GM12891 (cell line): ENCODE data around the gene THAP3.

Experiments used
- POLR2A ChIP-seq: IDR thresholded peaks from 2 replicates; pipeline ENCODE4 v1.6.1; 2011; ENCODE audit warnings: low read depth, low read length, control low read depth
- POLR2AphosphoS5 ChIP-seq: IDR thresholded peaks from 2 replicates; pipeline ENCODE4 v1.6.1; 2011; ENCODE audit warnings: low read depth, low read length, control low read depth

- TF ChIP-seq POLR2AphosphoS5 (no peak), POLR2A (no peak)
Measured at GRCh38 chr1:6674771-6675170, 50.1 kb downstream of the THAP3 start.
